GM18909 (cell line): ENCODE data around the gene CDK6.

ENCODE experiments used
- ATAC-seq: cut with Tn5 transposase; IDR thresholded peaks from one replicate; pipeline ENCODE4 v1.9.1; 2021; ENCODE audit warnings: mild to moderate bottlenecking; ENCODE audit not compliant: unreplicated experiment, poor library complexity

CDK6 gene

GRCh38 chr7:92797693-92798092 lies 38.7 kb downstream of the CDK6 start:
- no peak for ATAC-seq

GRCh38 chr7:92797284-92797683 lies 39.1 kb downstream of the CDK6 start:
- ATAC-seq: no peak

- no peak for ATAC-seq
Measured at GRCh38 chr7:92794831-92795230, 41.5 kb downstream of the CDK6 start.

- no peak for ATAC-seq
Measured at GRCh38 chr7:92794391-92794790, 42.0 kb downstream of the CDK6 start.

- ATAC-seq: no peak
Measured at GRCh38 chr7:92793656-92794205, 42.6 kb downstream of the CDK6 start.

GRCh38 chr7:92790992-92791391 lies 45.4 kb downstream of the CDK6 start:
- no peak for ATAC-seq

- no peak for ATAC-seq
Measured at GRCh38 chr7:92788559-92789183, 47.7 kb downstream of the CDK6 start.

GRCh38 chr7:92785923-92786322 lies 50.5 kb downstream of the CDK6 start:
- ATAC-seq: no peak

GRCh38 chr7:92784935-92785334 lies 51.4 kb downstream of the CDK6 start:
- ATAC-seq: no peak

GRCh38 chr7:92783260-92784201 lies 52.8 kb downstream of the CDK6 start:
- ATAC-seq: no peak

GRCh38 chr7:92782855-92783254 lies 53.5 kb downstream of the CDK6 start:
- ATAC-seq: no peak

GRCh38 chr7:92782236-92782635 lies 54.1 kb downstream of the CDK6 start:
- no peak for ATAC-seq

- no peak for ATAC-seq
Measured at GRCh38 chr7:92781117-92781720, 55.2 kb downstream of the CDK6 start.

GRCh38 chr7:92778972-92779371 lies 57.4 kb downstream of the CDK6 start:
- ATAC-seq: peak; percentile 76

GRCh38 chr7:92777993-92778392 lies 58.4 kb downstream of the CDK6 start:
- ATAC-seq: no peak

- ATAC-seq: no peak
Measured at GRCh38 chr7:92773808-92774207, 62.6 kb downstream of the CDK6 start.

- ATAC-seq: no peak
Measured at GRCh38 chr7:92769844-92770243, 66.5 kb downstream of the CDK6 start.

- ATAC-seq: peak; percentile 27
Measured at GRCh38 chr7:92769394-92769699, 67.0 kb downstream of the CDK6 start.

- ATAC-seq: peak; percentile 86
Measured at GRCh38 chr7:92768501-92769393, 67.6 kb downstream of the CDK6 start.

GRCh38 chr7:92767437-92767836 lies 68.9 kb downstream of the CDK6 start:
- no peak for ATAC-seq
